Activated CD4-positive, CD25-positive, alpha-beta regulatory T cell treated with anti-CD3 and anti-CD28 coated beads, Interleukin-2, amount 50 U/mL, for 24 hours (primary cell): ENCODE measurements around the gene PARD3B.

Source experiments
- ATAC-seq, 2 donors: fragments of 150-1000 bp; cut with Tn5 transposase; one replicate each; pipeline ENCODE4 v1.10.0; 2021; ENCODE audit warnings: mild to moderate bottlenecking in 1 of 2, moderate library complexity in 1 of 2

PARD3B gene

GRCh38 chr2:205644018-205644417, 1098.7 kb downstream of the PARD3B start:
- ATAC-seq, result no peak

GRCh38 chr2:205646680-205647079, 1101.4 kb downstream of the PARD3B start:
- ATAC-seq, result no peak

GRCh38 chr2:205650450-205650849, 1105.2 kb downstream of the PARD3B start:
- ATAC-seq, result no peak

GRCh38 chr2:205650931-205651330, 1105.7 kb downstream of the PARD3B start:
- no peak for ATAC-seq

- no peak for ATAC-seq
These were observed 1106.4 kb downstream of the PARD3B start for GRCh38 chr2:205651719-205652118.

- ATAC-seq, result no peak
These were observed 1109.8 kb downstream of the PARD3B start for GRCh38 chr2:205654878-205655605.

GRCh38 chr2:205655779-205656456, 1110.6 kb downstream of the PARD3B start:
- no peak for ATAC-seq

- no peak for ATAC-seq
These were observed 1111.2 kb downstream of the PARD3B start for GRCh38 chr2:205656461-205656860.

- no peak for ATAC-seq
These were observed 1111.7 kb downstream of the PARD3B start for GRCh38 chr2:205656941-205657340.

GRCh38 chr2:205657579-205657978, 1112.3 kb downstream of the PARD3B start:
- ATAC-seq, result no peak

- no peak for ATAC-seq
These were observed 1112.8 kb downstream of the PARD3B start for GRCh38 chr2:205658068-205658467.

- ATAC-seq, result no peak
These were observed 1113.3 kb downstream of the PARD3B start for GRCh38 chr2:205658572-205658971.

GRCh38 chr2:205659922-205660321, 1114.6 kb downstream of the PARD3B start:
- ATAC-seq, result no peak

- no peak for ATAC-seq
These were observed 1115.3 kb downstream of the PARD3B start for GRCh38 chr2:205660521-205661124.

- ATAC-seq, result no peak
These were observed 1116.0 kb downstream of the PARD3B start for GRCh38 chr2:205661281-205661680.

- no peak for ATAC-seq
These were observed 1117.1 kb downstream of the PARD3B start for GRCh38 chr2:205662206-205662965.

GRCh38 chr2:205665791-205666190, 1120.5 kb downstream of the PARD3B start:
- ATAC-seq, result no peak
